ENCODE data around the gene CUL9.

DNA sequence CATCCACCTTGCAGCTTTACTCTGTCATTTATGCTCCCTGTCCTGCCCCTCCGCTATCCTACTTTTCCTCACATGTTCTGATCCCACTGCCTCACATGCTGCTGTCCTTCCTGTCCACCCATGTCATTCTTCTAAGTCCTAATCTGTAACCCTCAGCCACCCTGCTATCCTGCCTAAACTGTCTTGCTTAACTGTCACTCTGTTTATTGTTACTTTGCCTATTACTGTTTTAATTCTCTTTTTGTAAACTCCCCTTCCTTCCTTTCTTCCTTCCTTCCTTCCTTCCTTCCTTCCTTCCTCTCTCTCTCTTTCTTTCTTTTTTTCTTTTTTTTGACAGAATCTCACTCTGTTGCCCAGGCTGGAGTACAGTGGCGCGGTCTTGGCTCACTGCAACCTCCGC lies 1.4 kb downstream of the CUL9 start:
- no peak for TF ChIP-seq POLR2AphosphoS5 (IDR thresholded peaks at IDR 0.05)
- TF ChIP-seq, protein P1, sequence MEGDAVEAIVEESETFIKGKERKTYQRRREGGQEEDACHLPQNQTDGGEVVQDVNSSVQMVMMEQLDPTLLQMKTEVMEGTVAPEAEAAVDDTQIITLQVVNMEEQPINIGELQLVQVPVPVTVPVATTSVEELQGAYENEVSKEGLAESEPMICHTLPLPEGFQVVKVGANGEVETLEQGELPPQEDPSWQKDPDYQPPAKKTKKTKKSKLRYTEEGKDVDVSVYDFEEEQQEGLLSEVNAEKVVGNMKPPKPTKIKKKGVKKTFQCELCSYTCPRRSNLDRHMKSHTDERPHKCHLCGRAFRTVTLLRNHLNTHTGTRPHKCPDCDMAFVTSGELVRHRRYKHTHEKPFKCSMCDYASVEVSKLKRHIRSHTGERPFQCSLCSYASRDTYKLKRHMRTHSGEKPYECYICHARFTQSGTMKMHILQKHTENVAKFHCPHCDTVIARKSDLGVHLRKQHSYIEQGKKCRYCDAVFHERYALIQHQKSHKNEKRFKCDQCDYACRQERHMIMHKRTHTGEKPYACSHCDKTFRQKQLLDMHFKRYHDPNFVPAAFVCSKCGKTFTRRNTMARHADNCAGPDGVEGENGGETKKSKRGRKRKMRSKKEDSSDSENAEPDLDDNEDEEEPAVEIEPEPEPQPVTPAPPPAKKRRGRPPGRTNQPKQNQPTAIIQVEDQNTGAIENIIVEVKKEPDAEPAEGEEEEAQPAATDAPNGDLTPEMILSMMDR (IDR thresholded peaks at IDR 0.05) = no peak

Measured in prostate gland (tissue), 2 donors.